Measurements from ENCODE around the gene PHKA2.

DNA sequence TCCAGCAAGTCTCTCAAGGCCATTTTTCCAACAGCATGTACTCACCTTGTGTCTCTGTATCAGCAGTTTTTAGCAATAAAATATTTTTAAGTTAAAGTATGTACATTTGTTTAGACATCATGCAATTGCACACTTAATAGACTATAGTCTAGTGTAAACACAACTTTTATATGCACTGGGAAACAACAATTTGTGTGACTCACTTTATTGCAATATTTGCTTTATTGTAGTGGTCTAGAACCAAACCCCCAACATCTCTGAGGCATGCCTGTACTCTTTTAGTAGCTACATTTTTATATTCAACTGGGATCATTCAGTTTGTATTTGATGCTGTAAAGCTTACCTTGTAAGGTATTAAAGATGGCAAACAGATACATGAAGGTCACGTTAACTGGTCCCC lies 14.7 kb upstream of the PHKA2 start:
- no peak for TF ChIP-seq POLR2A (IDR thresholded peaks at IDR 0.05)
- TF ChIP-seq, protein P1, sequence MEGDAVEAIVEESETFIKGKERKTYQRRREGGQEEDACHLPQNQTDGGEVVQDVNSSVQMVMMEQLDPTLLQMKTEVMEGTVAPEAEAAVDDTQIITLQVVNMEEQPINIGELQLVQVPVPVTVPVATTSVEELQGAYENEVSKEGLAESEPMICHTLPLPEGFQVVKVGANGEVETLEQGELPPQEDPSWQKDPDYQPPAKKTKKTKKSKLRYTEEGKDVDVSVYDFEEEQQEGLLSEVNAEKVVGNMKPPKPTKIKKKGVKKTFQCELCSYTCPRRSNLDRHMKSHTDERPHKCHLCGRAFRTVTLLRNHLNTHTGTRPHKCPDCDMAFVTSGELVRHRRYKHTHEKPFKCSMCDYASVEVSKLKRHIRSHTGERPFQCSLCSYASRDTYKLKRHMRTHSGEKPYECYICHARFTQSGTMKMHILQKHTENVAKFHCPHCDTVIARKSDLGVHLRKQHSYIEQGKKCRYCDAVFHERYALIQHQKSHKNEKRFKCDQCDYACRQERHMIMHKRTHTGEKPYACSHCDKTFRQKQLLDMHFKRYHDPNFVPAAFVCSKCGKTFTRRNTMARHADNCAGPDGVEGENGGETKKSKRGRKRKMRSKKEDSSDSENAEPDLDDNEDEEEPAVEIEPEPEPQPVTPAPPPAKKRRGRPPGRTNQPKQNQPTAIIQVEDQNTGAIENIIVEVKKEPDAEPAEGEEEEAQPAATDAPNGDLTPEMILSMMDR (IDR thresholded peaks at IDR 0.05), result no peak
